Transverse colon (tissue), 4 donors: ENCODE measurements around the gene NPR1. TPM values are rescaled to one million over a fixed set of nuclear protein-coding genes. Genes with fewer than 3 reads are reported as not detected.
A peak's percentile ranks its signal among the peaks of the same experiment; 100 is the strongest.

Experiments used
- DNase-seq: peaks from one replicate; pipeline ENCODE4 v3.0.0-alpha.2; 2019
- H3K27ac ChIP-seq, 4 donors: fragments of 200-600 bp; sonication (generic); 2 replicates each; pipeline ENCODE4 v1.5.1; 2016 to 2018; ENCODE audit warnings: inconsistent platforms in 4 of 4
- H3K27me3 ChIP-seq: fragments of 200-600 bp; sonication (generic); 2 replicates; pipeline ENCODE4 v1.5.1; 2017; ENCODE audit warnings: inconsistent platforms
- H3K36me3 ChIP-seq, 4 donors: fragments of 200-600 bp; sonication (generic); 2 replicates each; pipeline ENCODE4 v1.5.1; 2017 to 2019; ENCODE audit warnings: inconsistent platforms in 4 of 4
- H3K4me1 ChIP-seq, 4 donors: fragments of 200-600 bp; sonication (generic); 2 replicates each; pipeline ENCODE4 v1.5.1; 2017 to 2020; ENCODE audit warnings: inconsistent platforms in 4 of 4
- H3K4me3 ChIP-seq, 4 donors: fragments of 200-600 bp; sonication (generic); 1 replicate in 1 of 4; 2 replicates in 3 of 4; pipeline versions ENCODE4 v1.5.1 to v1.6.1; 2017 to 2019; ENCODE audit warnings: inconsistent platforms in 4 of 4
- H3K9me3 ChIP-seq, 2 donors: fragments of 200-600 bp; sonication (generic); 2 replicates each; pipeline ENCODE4 v1.5.1; 2017 to 2019; ENCODE audit warnings: inconsistent platforms in 2 of 2
- EP300 ChIP-seq: sonication (generic); formaldehyde crosslinking; IDR thresholded peaks from one replicate; pipeline ENCODE4 v1.6.1; 2017; ENCODE audit warnings: antibody characterized with exemption, low read depth
- POLR2A ChIP-seq: fragments of 450-650 bp; IDR thresholded peaks from one replicate; pipeline ENCODE4 v1.6.1; 2016; ENCODE audit warnings: antibody characterized with exemption, mild to moderate bottlenecking, moderate library complexity
- POLR2AphosphoS5 ChIP-seq, 3 donors: sonication (generic); formaldehyde crosslinking; IDR thresholded peaks; one replicate each; pipeline ENCODE4 v1.6.1; 2016; ENCODE audit warnings: antibody characterized with exemption in 3 of 3
- WGBS, 2 donors: methylation state at CpG; one replicate each; pipeline ENCODE4 v1.1.5; 2018; ENCODE audit warnings: low coverage in 1 of 2; 5-methylcytosine and 5-hydroxymethylcytosine counted together
- in situ Hi-C, 4 donors: fragments of 200-750 bp; cut with MboI; loops; one replicate each; pipeline versions ENCODE4 v1.15.0 to v1.15.1; 2017; ENCODE audit warnings: low sequenced_read_pairs in 3 of 4, low pct_ligation_motif_present in 1 of 4, low pct_unique_long_range_greater_than_20kb in 1 of 4
- intact Hi-C: fragments of 100-400 bp; cut with DNase I; formaldehyde crosslinking; loops from one replicate; pipeline ENCODE4 v1.15.1; 2023; ENCODE audit warnings: low total_unique reads
- total RNA-seq, 4 donors: library from RNA; depleted of rRNA; stranded (reverse); fragments of >200 nt; gene quantifications; one replicate each; pipeline ENCODE4 v1.1.0, GENCODE V29; 2016
- TF ChIP-seq, protein P1 (sequence below), 5 experiments: fragments of 200-600 bp in 3 of 5; fragments of 450-650 bp in 2 of 5; sonication (generic) in 3 of 5; IDR thresholded peaks; 1 replicate in 2 of 5; 2 replicates in 3 of 5; pipeline ENCODE4 v1.5.1; 2016 to 2017; ENCODE audit warnings: antibody characterized with exemption in 5 of 5, inconsistent platforms in 3 of 5, mild to moderate bottlenecking in 2 of 5, moderate library complexity in 1 of 5

NPR1 gene
- total RNA-seq, 4 donors from 2014 or later: 9.8 to 25.1 (median 13.4) TPM

DNA sequence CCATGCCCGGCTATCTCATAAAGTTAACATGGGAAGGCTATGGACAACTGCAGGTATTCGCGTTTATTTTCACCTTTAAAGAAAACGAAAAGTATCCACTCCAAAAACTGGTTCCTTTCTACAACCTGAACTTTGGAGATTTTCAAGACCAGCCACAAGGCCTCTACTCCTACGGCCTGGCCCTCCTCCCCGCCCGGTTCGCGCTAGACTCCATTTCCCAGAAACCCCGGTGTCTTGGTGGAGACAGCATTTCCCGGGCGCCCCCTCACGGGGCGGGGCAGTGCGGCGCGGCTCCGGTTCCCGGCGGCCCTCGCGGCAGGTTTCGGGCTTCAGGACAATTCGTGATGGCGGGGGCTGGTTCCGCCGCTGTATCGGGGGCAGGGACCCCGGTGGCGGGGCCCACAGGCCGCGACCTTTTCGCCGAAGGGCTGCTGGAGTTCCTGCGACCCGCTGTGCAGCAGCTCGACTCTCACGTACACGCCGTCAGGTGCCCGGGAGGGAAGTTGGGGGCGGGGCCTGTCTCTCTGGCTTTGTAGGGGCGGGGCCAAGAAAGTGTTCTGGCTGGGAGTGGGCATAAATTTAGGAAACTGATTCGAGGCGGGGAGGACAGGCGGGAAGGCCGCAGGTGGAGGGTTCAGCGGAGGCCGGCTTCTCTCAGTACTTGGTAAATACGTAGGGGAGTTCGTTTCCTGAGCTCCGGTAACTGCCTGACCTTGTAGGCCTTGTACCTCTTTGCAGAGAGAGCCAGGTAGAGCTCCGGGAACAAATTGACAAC, 19.9 kb upstream of the NPR1 start, which contains the start of gene SNAPIN:
TSS of gene SNAPIN (plus strand) at position 304 of the 775 bp plus-strand sequence. CDS start at position 345, 41 bp downstream.
- TF ChIP-seq POLR2A (peak; percentile 66), POLR2AphosphoS5 (IDR thresholded peaks at IDR 0.05) (peak in 2 of 3 donors; percentile 66 to 78), EP300 (no peak)
- TF ChIP-seq, protein P1, sequence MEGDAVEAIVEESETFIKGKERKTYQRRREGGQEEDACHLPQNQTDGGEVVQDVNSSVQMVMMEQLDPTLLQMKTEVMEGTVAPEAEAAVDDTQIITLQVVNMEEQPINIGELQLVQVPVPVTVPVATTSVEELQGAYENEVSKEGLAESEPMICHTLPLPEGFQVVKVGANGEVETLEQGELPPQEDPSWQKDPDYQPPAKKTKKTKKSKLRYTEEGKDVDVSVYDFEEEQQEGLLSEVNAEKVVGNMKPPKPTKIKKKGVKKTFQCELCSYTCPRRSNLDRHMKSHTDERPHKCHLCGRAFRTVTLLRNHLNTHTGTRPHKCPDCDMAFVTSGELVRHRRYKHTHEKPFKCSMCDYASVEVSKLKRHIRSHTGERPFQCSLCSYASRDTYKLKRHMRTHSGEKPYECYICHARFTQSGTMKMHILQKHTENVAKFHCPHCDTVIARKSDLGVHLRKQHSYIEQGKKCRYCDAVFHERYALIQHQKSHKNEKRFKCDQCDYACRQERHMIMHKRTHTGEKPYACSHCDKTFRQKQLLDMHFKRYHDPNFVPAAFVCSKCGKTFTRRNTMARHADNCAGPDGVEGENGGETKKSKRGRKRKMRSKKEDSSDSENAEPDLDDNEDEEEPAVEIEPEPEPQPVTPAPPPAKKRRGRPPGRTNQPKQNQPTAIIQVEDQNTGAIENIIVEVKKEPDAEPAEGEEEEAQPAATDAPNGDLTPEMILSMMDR (IDR thresholded peaks at IDR 0.05): peak in 3 of 5 experiments; percentile 5 to 34 (median 6)
- H3K4me3 ChIP-seq: peak within 1 kb of the TSS; percentile 69 to 88 (median 77)
- peak; percentile 93 for DNase-seq
- in situ Hi-C loops (loop anchor here in 2 of 4 donors (25.0 kb wide), 2 partner anchors 304 to 329 kb away; partner anchors contain the start of genes CREB3L4 (in 1 of the 2), CRTC2 (in 1 of the 2), JTB (in 1 of the 2) and RAB13 (in 1 of the 2)), intact Hi-C loops (no loop called here)
- H3K27me3 ChIP-seq: no peaks in the 10 kb centered on the region
- no peaks in the 10 kb centered on the region for H3K9me3 ChIP-seq
- H3K4me1 ChIP-seq: peaks cover 0 to 16% (median 12%) of the 10 kb centered on the region in 4 donors
- H3K27ac ChIP-seq: peak within 1 kb of the TSS; percentile 94 to 96 (median 95)
- 0 to 2% methylated on average over 2 to 51 of the region's 53 CpGs for WGBS, 2 donors
- peaks cover 0 to 30% (median 14%) of the 10 kb centered on the region in 4 donors for H3K36me3 ChIP-seq

DNA sequence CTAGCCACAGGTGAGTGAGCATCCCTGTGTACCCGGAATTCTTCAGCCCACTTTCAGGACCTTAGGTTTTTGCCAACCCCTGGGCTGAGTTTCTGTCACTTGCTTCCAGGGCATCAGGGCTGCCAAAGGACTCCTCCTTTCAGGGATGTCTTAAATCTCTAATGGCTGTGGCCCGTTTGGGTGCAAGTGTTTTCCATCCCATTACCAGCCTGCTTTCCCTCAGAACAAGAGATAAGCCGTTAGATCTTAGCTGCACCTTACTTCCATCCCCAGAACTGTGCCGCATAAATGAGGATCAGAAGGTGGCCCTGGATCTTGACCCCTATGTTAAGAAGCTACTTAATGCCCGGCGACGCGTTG, 19.3 kb upstream of the NPR1 start:
- no peaks in the 10 kb centered on the region for H3K27me3 ChIP-seq
- peak overlapping the region; percentile 69 to 88 (median 77) for H3K4me3 ChIP-seq
- H3K36me3 ChIP-seq: peaks cover 0 to 35% (median 18%) of the 10 kb centered on the region in 4 donors
- intact Hi-C loops: no loop called here
- in situ Hi-C loops: loop anchor here in 2 of 4 donors (25.0 kb wide), 2 partner anchors 303 to 328 kb away; partner anchors contain the start of genes CREB3L4 (in 1 of the 2), CRTC2 (in 1 of the 2), JTB (in 1 of the 2) and RAB13 (in 1 of the 2)
- peak overlapping the region; percentile 94 to 96 (median 95) for H3K27ac ChIP-seq
- DNase-seq: no peak
- peaks cover 0 to 16% (median 12%) of the 10 kb centered on the region in 4 donors for H3K4me1 ChIP-seq
- TF ChIP-seq POLR2AphosphoS5 (IDR thresholded peaks at IDR 0.05) (no peak), POLR2A (no peak), EP300 (no peak)
- TF ChIP-seq, protein P1 (IDR thresholded peaks at IDR 0.05): no peak
- 10 to 35% methylated on average over 2 to 8 of the region's 8 CpGs for WGBS, 2 donors
- no peaks in the 10 kb centered on the region for H3K9me3 ChIP-seq

DNA sequence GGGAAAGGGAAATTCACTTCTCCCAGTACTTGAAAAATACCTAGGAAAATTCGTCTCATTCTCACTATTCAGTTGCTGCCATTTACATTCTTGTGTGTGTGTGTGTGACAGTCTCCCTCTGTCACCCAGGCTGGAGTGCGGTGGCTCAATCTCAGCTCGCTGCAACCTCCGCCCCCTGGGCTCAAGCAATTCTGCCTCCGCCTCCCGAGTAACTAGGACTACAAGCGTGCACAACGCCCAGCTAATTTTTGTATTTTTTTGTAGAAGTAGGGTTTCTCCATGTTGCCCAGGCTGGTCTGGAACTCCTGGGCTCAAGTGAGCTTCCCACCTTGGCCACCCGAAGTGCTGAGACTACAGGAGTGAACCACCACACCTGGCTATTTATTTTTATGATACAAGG, 18.8 kb upstream of the NPR1 start:
- 79 to 80% methylated on average over 2 to 9 of the region's 9 CpGs for WGBS, 2 donors
- in situ Hi-C loops (loop anchor here in 3 of 4 donors (10.0 to 25.0 kb wide), 3 partner anchors 85 to 328 kb away; partner anchors contain the start of genes CREB3L4 (in 1 of the 3), CRTC2 (in 1 of the 3), JTB (in 1 of the 3) and RAB13 (in 1 of the 3)), intact Hi-C loops (no loop called here)
- TF ChIP-seq POLR2AphosphoS5 (IDR thresholded peaks at IDR 0.05) (no peak), EP300 (no peak), POLR2A (no peak)
- TF ChIP-seq, protein P1 (IDR thresholded peaks at IDR 0.05): no peak
- H3K27ac ChIP-seq: peak overlapping the region; percentile 94 to 96 (median 95)
- H3K27me3 ChIP-seq: no peaks in the 10 kb centered on the region
- H3K4me3 ChIP-seq: peak overlapping the region in 1 of 4 donors; percentile 88
- DNase-seq: no peak
- peaks cover 0 to 16% (median 12%) of the 10 kb centered on the region in 4 donors for H3K4me1 ChIP-seq
- peaks cover 0 to 40% (median 23%) of the 10 kb centered on the region in 4 donors for H3K36me3 ChIP-seq
- H3K9me3 ChIP-seq: no peaks in the 10 kb centered on the region

DNA sequence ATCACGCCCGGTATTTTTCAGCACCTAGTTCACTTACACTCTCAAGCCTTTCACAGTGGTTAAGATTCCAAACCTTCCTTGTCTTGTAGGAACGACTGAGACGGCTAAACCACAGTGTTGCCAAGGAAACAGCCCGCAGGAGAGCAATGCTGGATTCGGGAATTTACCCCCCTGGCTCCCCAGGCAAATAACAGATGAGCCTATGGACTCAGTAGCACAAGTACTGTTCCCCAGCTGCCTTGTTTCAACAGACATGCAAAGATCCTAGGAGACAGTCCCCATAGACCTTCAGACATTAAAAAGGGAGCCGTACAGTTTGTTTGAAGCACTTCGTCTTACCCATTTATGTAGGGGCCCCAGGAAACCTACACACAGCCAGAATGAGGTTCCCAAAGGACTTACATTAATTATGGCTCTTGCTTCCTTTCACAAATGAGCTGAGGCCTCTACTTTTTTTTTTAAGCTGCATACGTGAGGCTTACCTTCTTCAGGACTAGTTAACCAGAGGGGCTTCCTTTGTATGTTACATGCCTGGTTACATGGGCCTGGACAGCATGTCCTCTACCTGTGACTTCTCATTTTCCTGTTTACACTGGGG, 17.3 kb upstream of the NPR1 start:
- Histone ChIP-seq H3K36me3 (peaks cover 0 to 55% (median 31%) of the 10 kb centered on the region in 4 donors), H3K9me3 (no peaks in the 10 kb centered on the region), H3K27ac (no peak overlapping the region), H3K4me1 (peaks cover 0 to 16% (median 12%) of the 10 kb centered on the region in 4 donors), H3K4me3 (no peak overlapping the region), H3K27me3 (no peaks in the 10 kb centered on the region)
- in situ Hi-C loops (loop anchor here in 3 of 4 donors (10.0 to 25.0 kb wide), 3 partner anchors 86 to 326 kb away; partner anchors contain the start of genes CREB3L4 (in 1 of the 3), CRTC2 (in 1 of the 3), JTB (in 1 of the 3) and RAB13 (in 1 of the 3)), intact Hi-C loops (no loop called here)
- DNase-seq: no peak
- TF ChIP-seq POLR2A: no peak
- TF ChIP-seq POLR2AphosphoS5 (IDR thresholded peaks at IDR 0.05): no peak
- TF ChIP-seq, protein P1 (IDR thresholded peaks at IDR 0.05): no peak
- TF ChIP-seq EP300: no peak
- 40 to 63% methylated on average over 1 to 8 of the region's 9 CpGs for WGBS, 2 donors
